Testis (tissue), 3 donors: ENCODE data around the gene ZNF823. TPM values are rescaled to one million over a fixed set of nuclear protein-coding genes. Genes with fewer than 3 reads are reported as not detected.
A peak's percentile ranks its signal among the peaks of the same experiment; 100 is the strongest.

ENCODE experiments used
- DNase-seq: peaks from one replicate; pipeline ENCODE4 v3.0.0-alpha.2; 2019
- H3K27ac ChIP-seq, 2 donors: fragments of 200-600 bp; sonication (generic); one replicate each; pipeline ENCODE4 v1.5.1; 2019
- H3K27me3 ChIP-seq: fragments of 200-600 bp; sonication (generic); one replicate; pipeline ENCODE4 v1.5.1; 2019
- H3K36me3 ChIP-seq: fragments of 200-600 bp; sonication (generic); one replicate; pipeline ENCODE4 v1.5.1; 2017; ENCODE audit warnings: low read depth; ENCODE audit errors: missing control alignments
- H3K4me1 ChIP-seq: fragments of 200-600 bp; sonication (generic); one replicate; pipeline ENCODE4 v1.5.1; 2019
- H3K4me3 ChIP-seq, 2 donors: fragments of 200-600 bp; sonication (generic); one replicate each; pipeline ENCODE4 v1.5.1; 2017 to 2019
- H3K9me3 ChIP-seq: fragments of 200-600 bp; sonication (generic); one replicate; pipeline ENCODE4 v1.5.1; 2017
- POLR2A ChIP-seq: fragments of 450-650 bp; IDR thresholded peaks from one replicate; pipeline ENCODE4 v1.6.1; 2017; ENCODE audit warnings: antibody characterized with exemption, mild to moderate bottlenecking, moderate library complexity
- WGBS, 2 donors: methylation state at CpG; one replicate each; pipeline ENCODE4 v1.1.5; 2018; 5-methylcytosine and 5-hydroxymethylcytosine counted together
- intact Hi-C: fragments of 100-400 bp; cut with DNase I; formaldehyde crosslinking; loops from one replicate; pipeline ENCODE4 v1.15.1; 2023; ENCODE audit warnings: low total_unique reads
- polyA plus RNA-seq: library from polyadenylated mRNA; stranded (reverse); fragments of 350-450 nt; fragmentation: Illumina TruSeq; extraction: RNeasy Lipid Tissue Mini Kit (QIAGEN cat#74804); gene quantifications from one replicate; pipeline ENCODE4 v1.2.3, GENCODE V29; 2014; ENCODE audit warnings: low read depth, low replicate concordance; ENCODE audit not compliant: insufficient read depth
- total RNA-seq, 2 donors: library from RNA; depleted of rRNA; stranded (reverse); fragments of >200 nt; gene quantifications; one replicate each; pipeline ENCODE4 v1.2.3, GENCODE V29; 2016
- TF ChIP-seq, protein P1 (sequence below), 3 experiments: fragments of 450-650 bp in 2 of 3; fragments of 200-600 bp in 1 of 3; sonication (generic) in 1 of 3; IDR thresholded peaks; one replicate each; pipeline ENCODE4 v1.5.1; 2016 to 2019; ENCODE audit warnings: antibody characterized with exemption in 3 of 3, mild to moderate bottlenecking in 2 of 3, moderate library complexity in 1 of 3

ZNF823 gene
- total and polyA plus RNA-seq, 3 donors from 2014 or later = 1.6 to 5.2 (median 2.1) TPM

DNA sequence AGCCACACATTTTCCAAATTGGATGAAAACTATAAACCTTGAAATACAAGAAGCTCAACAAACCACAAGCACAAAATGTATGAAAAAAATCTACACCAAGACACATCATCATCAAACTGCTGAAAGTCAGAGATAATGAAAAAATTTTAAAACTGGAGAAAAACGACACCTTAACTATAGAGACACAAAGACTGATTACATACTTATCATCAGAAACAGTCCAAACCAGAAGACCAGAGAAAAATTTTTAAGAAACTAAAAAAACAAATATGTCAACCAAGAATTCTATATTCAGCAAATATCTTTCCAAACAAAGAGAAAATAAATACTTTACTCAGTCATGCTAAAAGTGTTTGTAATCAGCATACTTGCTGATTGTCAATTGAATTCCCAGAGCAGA is 8.5 kb upstream of the ZNF823 start:
- no peak overlapping the region for H3K4me3 ChIP-seq
- 52 to 75% methylated on average over 1 of the region's 1 CpG for WGBS, 2 donors
- DNase-seq = no peak
- H3K27ac ChIP-seq = no peak overlapping the region
- no peaks in the 10 kb centered on the region for H3K9me3 ChIP-seq
- no peaks in the 10 kb centered on the region for H3K27me3 ChIP-seq
- H3K4me1 ChIP-seq = no peaks in the 10 kb centered on the region
- no peaks in the 10 kb centered on the region for H3K36me3 ChIP-seq
- TF ChIP-seq, protein P1, sequence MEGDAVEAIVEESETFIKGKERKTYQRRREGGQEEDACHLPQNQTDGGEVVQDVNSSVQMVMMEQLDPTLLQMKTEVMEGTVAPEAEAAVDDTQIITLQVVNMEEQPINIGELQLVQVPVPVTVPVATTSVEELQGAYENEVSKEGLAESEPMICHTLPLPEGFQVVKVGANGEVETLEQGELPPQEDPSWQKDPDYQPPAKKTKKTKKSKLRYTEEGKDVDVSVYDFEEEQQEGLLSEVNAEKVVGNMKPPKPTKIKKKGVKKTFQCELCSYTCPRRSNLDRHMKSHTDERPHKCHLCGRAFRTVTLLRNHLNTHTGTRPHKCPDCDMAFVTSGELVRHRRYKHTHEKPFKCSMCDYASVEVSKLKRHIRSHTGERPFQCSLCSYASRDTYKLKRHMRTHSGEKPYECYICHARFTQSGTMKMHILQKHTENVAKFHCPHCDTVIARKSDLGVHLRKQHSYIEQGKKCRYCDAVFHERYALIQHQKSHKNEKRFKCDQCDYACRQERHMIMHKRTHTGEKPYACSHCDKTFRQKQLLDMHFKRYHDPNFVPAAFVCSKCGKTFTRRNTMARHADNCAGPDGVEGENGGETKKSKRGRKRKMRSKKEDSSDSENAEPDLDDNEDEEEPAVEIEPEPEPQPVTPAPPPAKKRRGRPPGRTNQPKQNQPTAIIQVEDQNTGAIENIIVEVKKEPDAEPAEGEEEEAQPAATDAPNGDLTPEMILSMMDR (IDR thresholded peaks at IDR 0.05) = no peak
- TF ChIP-seq POLR2A = no peak
- intact Hi-C loops = no loop called here

DNA sequence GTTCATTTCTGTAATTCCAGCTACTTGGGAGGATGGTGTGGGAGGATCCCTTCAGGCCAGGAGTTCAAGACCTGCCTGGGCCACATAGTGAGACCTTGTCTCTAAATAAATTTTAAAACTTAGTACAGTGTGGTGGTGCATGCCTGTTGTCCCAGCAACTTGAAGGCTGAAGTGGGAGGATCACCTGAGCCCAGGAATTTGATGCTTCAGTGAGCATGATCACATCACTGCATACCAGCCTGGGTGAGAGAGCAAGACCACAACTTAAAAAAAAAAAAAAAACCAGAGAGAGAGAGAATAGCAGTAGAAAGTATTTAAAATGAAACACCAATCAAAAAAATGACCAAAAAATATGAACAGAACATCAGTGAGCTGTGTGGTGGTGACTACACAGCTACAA is 7.1 kb upstream of the ZNF823 start:
- Histone ChIP-seq H3K27me3 (no peaks in the 10 kb centered on the region), H3K36me3 (no peaks in the 10 kb centered on the region), H3K4me3 (no peak overlapping the region), H3K4me1 (no peaks in the 10 kb centered on the region), H3K9me3 (no peaks in the 10 kb centered on the region), H3K27ac (no peak overlapping the region)
- DNase-seq = no peak
- intact Hi-C loops = no loop called here
- no peak for TF ChIP-seq POLR2A
- TF ChIP-seq, protein P1 (IDR thresholded peaks at IDR 0.05) = no peak

DNA sequence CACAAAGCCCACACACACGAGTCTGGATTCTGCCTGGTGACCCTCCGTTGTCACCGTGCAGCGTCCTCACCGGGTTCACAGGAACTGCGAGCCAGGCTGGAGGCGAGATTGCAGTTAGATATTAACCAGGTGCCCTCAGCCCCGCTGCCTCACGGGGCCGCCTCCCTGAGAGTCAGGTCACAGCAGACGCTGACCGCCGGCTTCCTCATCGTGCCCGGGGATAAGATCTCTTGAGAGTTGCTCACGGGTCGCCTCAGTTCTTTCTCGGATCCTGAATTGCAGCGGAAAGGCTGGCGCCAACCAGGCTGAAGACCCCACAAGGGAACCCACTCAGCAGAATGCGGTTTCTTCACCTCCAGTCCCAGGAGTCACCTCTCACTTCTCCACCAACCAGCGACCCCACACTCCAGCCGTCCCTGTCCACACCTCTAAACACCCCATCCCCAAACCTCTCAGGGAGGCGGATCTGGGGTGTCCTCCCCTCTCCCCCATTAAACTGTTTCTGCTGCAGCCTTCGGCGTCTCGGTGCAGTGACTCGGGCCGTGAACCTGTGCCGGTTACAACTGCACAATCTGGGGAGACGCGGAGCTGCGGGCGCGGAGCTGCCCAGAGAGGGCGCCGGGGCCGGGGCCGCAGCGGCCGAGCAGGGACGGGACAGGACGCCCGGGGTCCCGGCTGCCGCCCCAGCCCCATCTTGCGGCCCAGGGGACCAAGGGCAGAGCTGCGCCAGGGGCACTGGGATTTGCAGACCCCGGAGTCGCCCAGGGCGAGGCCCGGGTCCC is 591 bp downstream of the ZNF823 start:
- H3K27me3 ChIP-seq = no peaks in the 10 kb centered on the region

DNA sequence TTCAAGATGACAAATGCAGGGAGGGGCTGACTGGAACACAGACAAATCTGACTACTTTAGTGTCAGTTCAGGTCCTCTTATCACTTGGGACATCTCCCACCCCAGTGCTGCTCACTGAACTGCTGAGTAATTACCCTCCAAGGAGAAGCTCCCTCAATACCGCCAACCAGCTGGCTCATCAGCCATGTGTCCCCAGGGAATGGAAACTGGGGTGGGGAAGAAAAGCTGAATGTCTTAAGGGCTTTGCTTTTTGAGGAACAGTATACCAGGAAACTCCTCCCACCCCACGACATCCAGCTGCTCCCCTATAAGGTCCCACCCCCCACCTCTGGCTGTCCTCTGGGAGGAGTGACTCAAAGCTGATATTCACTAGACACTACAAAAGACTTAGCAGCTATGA is 2.0 kb downstream of the ZNF823 start:
- Histone ChIP-seq H3K4me1 (peaks cover 10% of the 10 kb centered on the region), H3K4me3 (no peak overlapping the region), H3K27me3 (no peaks in the 10 kb centered on the region), H3K27ac (no peak overlapping the region), H3K36me3 (no peaks in the 10 kb centered on the region), H3K9me3 (no peaks in the 10 kb centered on the region)
- no peak for DNase-seq
- WGBS, 2 donors = 53 to 65% methylated on average over 2 of the region's 2 CpGs
- TF ChIP-seq, protein P1 (IDR thresholded peaks at IDR 0.05) = no peak
- TF ChIP-seq POLR2A = no peak
- intact Hi-C loops = no loop called here

More for the DNA sequence above, 591 bp downstream of the ZNF823 start:
- peak overlapping the region; percentile 84 to 96 for H3K4me3 ChIP-seq
- intact Hi-C loops = no loop called here
- H3K27ac ChIP-seq = peak overlapping the region in 1 of 2 donors; percentile 83
- no peaks in the 10 kb centered on the region for H3K9me3 ChIP-seq
- H3K36me3 ChIP-seq = no peaks in the 10 kb centered on the region
- TF ChIP-seq POLR2A = no peak
- TF ChIP-seq, protein P1 (IDR thresholded peaks at IDR 0.05) = no peak
- WGBS, 2 donors = 0 to 1% methylated on average over 12 to 52 of the region's 52 CpGs
- DNase-seq = peak; percentile 40
- peaks cover 10% of the 10 kb centered on the region for H3K4me1 ChIP-seq

DNA sequence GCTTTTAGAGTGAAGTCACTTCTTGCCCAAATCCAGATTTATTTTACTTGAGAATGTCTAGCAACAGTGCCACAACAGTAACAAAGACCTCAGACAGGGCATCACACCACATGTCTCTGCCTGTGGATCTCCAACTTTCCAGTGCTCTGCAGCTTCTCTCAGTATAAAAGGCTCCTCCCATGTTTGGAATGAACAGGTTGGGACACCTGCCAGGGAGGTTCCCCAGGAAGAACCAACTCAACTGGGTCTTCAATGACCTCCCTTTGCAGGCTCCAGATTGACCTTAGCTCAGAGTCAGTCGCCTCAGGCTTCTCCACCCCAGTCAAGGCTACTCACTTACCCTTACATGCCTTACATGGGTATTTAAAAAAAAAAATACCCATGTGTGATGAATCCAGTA is 3.4 kb downstream of the ZNF823 start:
- no peak for TF ChIP-seq POLR2A
- TF ChIP-seq, protein P1 (IDR thresholded peaks at IDR 0.05) = no peak
- DNase-seq = no peak
- 94 to 100% methylated on average over 1 of the region's 1 CpG for WGBS, 2 donors
- Histone ChIP-seq H3K4me1 (peaks cover 10% of the 10 kb centered on the region), H3K36me3 (no peaks in the 10 kb centered on the region), H3K27me3 (no peaks in the 10 kb centered on the region), H3K4me3 (no peak overlapping the region), H3K9me3 (no peaks in the 10 kb centered on the region), H3K27ac (no peak overlapping the region)
- intact Hi-C loops = no loop called here
